BE2C (cell line): ENCODE measurements around the gene PPP1R1B.

Experiments used
- DNase-seq: peaks from one replicate; pipeline ENCODE4 v3.0.0-alpha.2; 2020
- H3K27me3 ChIP-seq: fragments of 250-450 bp; sonication (Bioruptor Pico); 2 replicates; pipeline ENCODE4 v1.5.1; 2020; ENCODE audit warnings: mild to moderate bottlenecking
- H3K36me3 ChIP-seq: fragments of 250-450 bp; sonication (Bioruptor Pico); 2 replicates; pipeline ENCODE4 v1.5.1; 2020; ENCODE audit warnings: mild to moderate bottlenecking
- H3K4me1 ChIP-seq: fragments of 250-450 bp; sonication (Bioruptor Pico); 2 replicates; pipeline ENCODE4 v1.5.1; 2020
- H3K4me3 ChIP-seq: 2 replicates; pipeline ENCODE4 v1.5.1; 2011; ENCODE audit warnings: low read depth, low read length
- H3K9me3 ChIP-seq: fragments of 250-450 bp; sonication (Bioruptor Pico); 2 replicates; pipeline ENCODE4 v1.5.1; 2020
- CTCF ChIP-seq: IDR thresholded peaks from 2 replicates; pipeline ENCODE4 v1.5.1; 2012; ENCODE audit warnings: mild to moderate bottlenecking, low read depth, low read length

PPP1R1B gene

DNA sequence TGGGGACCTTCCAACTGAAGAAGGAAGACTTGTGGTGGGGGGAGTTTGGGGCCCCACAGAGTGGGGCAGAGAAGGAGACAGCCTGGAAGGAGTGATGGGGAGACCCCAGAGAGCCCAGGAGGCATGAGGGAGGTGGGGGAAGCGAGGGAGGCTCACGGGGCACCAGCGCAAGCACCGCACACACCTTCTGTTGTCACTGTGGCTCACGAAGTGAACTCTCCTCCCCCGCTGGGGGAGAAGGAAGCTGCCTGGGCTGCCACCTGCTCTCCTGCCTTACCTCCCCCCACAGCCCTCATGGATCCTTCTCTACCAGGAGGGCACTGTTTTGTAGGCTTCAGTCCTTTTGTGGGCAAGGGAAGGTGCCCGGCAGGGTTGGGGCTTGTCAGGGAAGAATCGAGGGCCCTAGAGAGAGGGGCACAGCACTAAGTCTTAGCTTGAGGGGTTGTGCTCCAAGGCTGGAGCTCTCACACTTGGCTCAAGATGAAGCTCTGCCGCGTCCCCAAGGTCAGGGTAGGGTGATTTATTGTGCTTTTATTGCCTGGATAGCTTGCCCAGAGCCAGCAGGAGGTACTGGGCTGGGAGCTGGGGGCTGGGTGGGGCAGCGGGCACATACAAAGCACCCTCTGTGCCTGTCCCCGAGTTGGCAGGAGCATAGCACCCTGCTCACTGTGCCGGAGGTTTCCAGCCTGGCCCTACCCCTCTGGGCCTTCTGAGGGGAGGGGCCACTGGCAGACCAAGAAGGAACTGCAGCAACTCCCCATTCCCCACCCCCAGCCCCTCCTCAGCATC is 5.6 kb downstream of the PPP1R1B start:
- Histone ChIP-seq H3K9me3 (no peaks in the 10 kb centered on the region), H3K36me3 (no peaks in the 10 kb centered on the region), H3K27me3 (peaks cover 20% of the 10 kb centered on the region), H3K4me3 (no peak overlapping the region), H3K4me1 (no peaks in the 10 kb centered on the region)
- DNase-seq: no peak
- TF ChIP-seq CTCF: no peak

DNA sequence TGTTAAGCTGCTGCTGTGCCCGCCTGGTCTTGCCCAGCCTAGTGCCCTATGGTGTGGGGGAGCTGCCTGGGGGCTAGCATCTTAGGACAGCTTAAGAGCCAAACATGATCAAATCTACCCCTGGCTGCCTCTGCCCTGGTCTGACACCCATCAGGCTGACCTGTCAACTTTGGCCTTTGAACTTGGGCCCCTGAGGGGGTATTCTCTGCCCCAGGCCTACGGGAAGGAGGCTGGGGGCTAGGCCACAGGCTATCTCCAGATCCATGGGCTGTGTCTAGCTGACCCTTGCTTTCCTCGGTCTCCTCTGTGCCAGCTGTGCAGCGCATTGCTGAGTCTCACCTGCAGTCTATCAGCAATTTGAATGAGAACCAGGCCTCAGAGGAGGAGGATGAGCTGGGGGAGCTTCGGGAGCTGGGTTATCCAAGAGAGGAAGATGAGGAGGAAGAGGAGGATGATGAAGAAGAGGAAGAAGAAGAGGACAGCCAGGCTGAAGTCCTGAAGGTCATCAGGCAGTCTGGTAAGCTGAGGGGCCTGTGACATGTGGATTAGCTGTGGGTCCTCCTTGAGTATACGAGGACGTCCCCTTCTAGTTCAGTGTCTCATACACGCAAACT is 6.9 kb downstream of the PPP1R1B start:
- Histone ChIP-seq H3K4me3 (no peak overlapping the region), H3K9me3 (no peaks in the 10 kb centered on the region), H3K27me3 (peaks cover 10% of the 10 kb centered on the region; the same call in 1 of the 2 replicates), H3K36me3 (no peaks in the 10 kb centered on the region), H3K4me1 (no peaks in the 10 kb centered on the region)
- TF ChIP-seq CTCF: no peak
- DNase-seq: no peak

DNA sequence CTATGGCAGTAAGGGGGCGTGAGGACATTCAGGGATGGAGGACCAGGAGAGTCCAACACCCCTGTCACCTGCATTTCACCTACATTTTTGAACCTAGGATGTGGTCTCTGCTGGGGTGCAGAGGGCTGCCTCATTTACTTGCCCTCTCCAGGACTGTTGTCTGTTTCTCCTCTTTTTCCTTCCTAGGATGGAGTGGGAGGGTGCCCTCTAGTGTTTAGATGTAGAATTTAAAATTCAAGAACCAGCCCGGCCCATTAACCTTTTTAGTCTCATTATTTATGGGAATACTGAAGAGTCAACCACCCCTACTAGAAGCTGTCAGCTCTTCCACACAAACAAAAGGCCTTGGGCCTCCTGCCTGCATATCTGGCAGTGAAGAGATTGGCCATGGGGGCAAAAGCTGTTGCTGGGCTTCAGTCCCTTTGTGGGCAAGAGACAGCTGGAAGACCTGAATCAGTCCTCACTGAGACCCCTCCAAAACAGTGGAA is 7.7 kb downstream of the PPP1R1B start:
- TF ChIP-seq CTCF: peak; percentile 85
- H3K9me3 ChIP-seq: no peaks in the 10 kb centered on the region
- no peak for DNase-seq
- no peak overlapping the region for H3K4me3 ChIP-seq
- H3K36me3 ChIP-seq: no peaks in the 10 kb centered on the region
- H3K4me1 ChIP-seq: no peaks in the 10 kb centered on the region
- peaks cover 8% of the 10 kb centered on the region; the same call in 1 of the 2 replicates for H3K27me3 ChIP-seq

DNA sequence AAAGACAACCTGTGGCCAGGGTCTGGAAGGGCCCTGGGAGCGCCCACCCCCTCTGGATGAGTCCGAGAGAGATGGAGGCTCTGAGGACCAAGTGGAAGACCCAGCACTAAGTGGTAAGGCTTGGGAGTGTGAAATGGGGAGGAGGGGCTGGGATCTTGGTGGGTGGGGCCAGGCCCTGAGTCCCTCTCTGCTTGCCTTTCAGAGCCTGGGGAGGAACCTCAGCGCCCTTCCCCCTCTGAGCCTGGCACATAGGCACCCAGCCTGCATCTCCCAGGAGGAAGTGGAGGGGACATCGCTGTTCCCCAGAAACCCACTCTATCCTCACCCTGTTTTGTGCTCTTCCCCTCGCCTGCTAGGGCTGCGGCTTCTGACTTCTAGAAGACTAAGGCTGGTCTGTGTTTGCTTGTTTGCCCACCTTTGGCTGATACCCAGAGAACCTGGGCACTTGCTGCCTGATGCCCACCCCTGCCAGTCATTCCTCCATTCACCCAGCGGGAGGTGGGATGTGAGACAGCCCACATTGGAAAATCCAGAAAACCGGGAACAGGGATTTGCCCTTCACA is 8.9 kb downstream of the PPP1R1B start:
- no peak for DNase-seq
- H3K27me3 ChIP-seq: no peaks in the 10 kb centered on the region
- TF ChIP-seq CTCF: no peak
- no peaks in the 10 kb centered on the region for H3K9me3 ChIP-seq
- H3K4me1 ChIP-seq: no peaks in the 10 kb centered on the region
- H3K4me3 ChIP-seq: no peak overlapping the region
- H3K36me3 ChIP-seq: no peaks in the 10 kb centered on the region

GRCh38 chr17:39636587-39636926 is 9.8 kb downstream of the PPP1R1B start:
- Histone ChIP-seq H3K9me3 (no peaks in the 10 kb centered on the region), H3K4me3 (peak overlapping the region; percentile 96), H3K27me3 (no peaks in the 10 kb centered on the region), H3K4me1 (no peaks in the 10 kb centered on the region), H3K36me3 (no peaks in the 10 kb centered on the region)
- no peak for TF ChIP-seq CTCF
- DNase-seq: no peak
